Kasumi-1 (cell line): Measurements from ENCODE around the gene ETHE1.
A peak's percentile ranks its signal among the peaks of the same experiment; 100 is the strongest.

Source experiments
- DNase-seq, 2 experiments: peaks; one replicate each; lab custom pipeline; 2025; lab: John Stamatoyannopoulos, UW

ETHE1 gene

DNA sequence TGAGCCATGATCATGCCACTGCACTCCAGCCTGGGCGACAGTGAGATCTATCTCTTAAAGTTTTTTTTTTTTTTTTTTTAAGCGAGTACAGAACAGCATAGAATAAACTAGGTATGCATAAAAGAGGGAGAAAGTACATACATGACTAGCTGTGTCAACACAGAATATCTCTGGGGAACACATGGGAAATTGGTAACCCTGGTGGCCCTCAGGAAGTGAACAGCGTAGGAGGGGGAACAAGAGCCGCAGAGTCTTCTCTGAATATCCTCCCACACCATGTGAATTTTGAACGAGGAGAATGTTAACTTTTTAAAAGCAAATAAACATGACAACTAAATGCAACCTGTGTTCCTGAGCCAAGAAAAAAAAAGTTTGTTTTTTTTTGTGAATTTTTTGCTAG is 37.7 kb downstream of the ETHE1 start:
- peak; percentile 62 to 71 for DNase-seq

DNA sequence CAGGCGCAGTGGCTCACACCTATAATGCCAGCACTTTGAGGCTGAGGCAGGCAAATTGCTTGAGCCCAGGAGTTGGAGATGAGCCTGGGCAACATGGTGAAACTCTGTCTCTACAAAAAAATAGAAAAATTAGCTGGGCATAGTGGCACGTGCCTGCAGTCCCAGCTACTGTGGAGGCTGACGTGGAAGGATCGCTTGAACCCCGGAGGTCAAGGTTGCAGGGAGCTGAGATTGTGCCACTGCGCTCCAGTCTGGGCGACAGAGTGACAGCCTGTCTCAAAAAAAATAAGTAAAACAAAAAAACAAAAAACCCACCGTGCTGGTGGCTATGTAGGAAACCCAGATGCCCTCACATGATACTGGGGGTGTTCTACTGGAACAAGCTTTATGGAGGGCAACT is 38.8 kb downstream of the ETHE1 start:
- no peak for DNase-seq

DNA sequence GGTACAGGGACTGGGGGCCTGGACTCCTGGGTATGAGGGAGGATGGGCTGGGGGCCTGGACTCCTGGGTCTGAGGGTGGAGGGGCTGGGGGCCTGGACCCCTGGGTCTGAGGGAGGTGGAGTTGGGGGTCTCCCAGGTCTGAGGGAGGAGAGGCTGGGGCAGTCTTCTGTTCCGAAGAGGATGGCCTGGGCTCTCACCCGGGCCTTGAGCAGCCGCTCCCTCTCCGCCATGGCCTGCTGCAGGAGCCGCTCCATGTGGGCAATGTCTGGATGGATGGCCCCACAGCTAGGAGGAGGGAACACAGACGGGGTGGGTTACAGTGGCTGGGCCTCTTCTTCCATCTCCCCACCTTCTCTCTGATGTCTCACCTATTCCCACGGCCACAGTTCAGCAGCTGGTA is 40.6 kb downstream of the ETHE1 start:
- no peak for DNase-seq

DNA sequence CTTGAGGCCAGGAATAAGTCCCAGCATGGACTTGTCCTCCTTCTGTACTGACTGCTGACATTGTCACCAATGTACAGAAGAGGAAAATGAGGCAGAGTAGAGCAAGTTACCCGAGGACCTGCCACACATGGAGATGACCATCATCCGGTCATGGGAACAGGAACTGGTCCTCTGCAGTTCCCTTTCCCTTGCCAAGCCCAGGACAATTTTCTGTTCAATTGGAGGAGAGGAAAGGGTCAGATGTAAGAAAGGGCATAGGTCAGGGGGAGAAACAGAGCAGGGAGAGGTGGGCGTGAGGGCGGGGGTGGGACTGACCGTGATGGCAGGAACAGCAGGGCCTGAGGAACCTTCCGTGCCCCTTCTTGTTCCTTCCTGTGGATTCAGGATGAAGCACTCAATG is 41.0 kb downstream of the ETHE1 start:
- DNase-seq: no peak

DNA sequence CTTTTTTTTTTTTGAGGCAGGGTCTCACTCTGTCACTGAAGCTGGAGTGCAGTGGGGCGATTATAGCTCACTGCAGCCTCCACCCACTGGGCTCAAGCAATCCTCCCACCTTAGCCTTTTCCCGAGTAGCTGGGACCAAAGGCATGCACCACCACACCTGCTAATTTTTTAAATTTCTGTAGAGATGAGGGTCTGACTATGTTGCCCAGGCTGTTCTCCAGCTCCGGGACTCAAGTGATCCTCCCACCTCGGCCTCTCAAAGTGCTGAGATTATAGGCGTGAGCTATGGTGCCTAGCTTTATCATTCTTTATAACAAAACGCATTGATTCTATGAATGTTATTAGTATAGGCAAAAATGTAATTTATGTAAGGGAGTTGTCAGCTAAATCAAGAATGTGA is 43.7 kb downstream of the ETHE1 start:
- no peak for DNase-seq

DNA sequence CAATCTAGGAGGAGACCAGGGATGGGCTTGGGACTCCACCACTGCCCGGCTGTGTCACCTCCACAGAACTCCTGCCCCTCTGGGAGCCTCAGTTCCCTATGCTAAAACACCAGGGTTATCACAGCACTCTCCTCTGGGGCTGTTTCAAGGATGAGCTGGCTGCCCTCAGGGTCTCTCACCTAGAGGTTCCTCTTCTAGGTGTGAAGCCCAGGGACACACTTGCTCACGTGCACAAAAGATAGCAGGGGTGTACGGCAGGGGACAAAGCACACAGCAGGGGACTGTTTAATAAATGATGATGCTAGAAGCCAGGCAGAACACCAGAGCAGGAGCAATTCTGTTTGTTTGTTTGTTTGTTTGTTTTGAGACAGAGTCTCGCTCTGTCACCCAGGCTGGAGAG is 44.8 kb downstream of the ETHE1 start:
- DNase-seq: no peak

DNA sequence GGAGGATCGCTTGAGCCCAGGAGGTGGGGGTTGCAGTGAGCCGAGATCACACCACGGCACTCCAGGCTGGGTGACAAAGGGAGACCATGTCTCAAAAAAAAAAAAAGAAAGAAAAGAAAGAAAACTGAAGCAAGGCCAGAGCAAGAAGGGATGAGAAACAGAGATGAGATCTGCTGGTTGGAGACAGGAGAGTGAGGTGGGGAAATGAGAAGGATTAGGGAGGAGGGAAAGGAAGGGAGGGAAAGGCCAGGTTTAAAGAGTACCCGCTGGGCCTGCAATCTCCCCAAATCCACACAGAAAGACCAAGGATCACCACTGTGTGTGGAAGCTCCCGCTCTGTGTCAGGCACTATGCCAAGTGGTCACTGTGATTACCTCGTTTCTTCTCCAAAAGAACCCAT is 45.3 kb downstream of the ETHE1 start:
- no peak for DNase-seq

DNA sequence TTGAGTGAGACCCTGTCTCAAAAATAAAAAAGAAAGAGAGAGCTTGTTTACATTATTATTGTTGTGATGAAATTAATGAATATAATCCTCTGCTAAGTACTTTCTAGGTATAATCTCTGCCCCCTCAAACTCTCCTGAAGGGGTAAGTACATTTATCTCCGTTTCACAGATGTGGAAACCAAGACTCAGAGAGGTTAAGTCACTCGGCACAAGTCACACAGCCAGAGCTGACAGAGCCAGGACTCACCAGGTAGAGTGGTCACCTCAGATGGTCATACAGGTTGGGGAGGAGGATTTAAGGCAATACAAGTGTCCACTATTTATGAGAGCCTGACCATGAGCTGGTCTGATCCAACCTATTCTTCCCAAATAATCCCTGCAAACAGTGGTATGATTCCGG is 46.4 kb downstream of the ETHE1 start:
- DNase-seq: no peak

DNA sequence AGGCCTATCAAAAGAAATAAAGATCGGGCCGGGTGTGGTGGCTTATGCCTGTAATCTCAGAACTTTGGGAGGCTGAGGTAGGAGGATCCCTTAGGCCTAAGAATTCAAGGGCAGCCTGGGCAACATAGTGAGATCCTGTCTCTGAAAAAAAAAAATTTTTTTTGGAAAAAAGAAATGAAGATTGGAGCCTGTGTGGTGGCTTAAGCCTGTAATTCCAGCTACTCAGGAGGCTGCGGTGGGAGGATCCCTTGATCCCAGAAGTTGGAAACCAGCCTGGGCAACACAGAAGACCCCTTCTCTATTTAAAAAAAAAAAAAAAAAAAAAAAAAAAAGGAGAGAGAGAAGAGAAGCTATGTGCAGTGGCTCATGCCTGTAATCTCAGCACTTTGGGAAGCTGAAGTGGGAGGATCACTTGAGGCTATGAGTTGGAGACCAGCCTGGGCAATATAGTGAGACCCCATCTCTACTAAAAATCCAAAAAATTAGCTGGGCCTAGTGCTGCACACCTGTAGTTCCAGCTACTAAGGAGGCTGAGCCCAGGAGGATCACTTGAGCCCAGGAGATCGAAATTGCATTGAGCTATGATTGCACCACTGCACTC is 46.9 kb downstream of the ETHE1 start:
- DNase-seq: no peak

DNA sequence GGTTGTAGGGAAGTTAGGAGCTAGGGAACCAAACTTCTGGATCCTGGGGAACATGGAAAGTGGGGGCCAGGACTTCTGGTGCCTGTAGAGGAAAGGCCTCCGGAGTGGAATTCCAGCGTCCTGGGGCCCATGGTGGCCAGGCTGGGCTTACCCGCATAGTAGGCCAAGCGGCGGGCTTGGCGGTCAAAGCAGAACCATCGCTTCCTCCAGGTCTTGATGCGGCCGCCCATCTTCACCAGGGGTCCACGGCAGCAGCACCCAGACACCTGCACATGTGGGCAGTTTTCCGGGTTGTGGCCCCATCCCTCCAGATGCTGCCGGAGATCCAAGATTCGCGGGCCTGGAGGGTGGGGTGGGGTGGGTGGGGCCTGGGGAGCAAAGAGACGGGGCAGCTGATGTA is 47.8 kb downstream of the ETHE1 start:
- no peak for DNase-seq

DNA sequence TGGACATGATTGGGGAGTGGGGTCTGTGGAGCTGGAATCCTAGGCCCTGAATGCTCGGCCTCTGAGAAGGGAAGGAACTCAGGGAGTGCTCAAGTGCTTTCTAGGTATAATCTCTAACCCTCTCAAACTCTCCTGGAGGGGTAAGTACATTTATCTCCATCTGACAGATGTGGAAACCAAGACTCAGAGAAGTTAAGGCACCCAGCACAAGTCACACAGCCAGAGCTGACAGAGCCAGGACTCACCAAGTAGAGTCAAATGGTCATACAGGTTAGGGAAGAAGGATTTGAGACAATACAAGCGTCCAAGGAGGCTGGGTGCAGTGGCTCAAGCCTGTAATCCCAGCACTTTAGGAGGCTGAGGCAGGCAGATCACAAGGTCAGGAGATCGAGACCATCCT is 48.7 kb downstream of the ETHE1 start:
- DNase-seq: no peak

DNA sequence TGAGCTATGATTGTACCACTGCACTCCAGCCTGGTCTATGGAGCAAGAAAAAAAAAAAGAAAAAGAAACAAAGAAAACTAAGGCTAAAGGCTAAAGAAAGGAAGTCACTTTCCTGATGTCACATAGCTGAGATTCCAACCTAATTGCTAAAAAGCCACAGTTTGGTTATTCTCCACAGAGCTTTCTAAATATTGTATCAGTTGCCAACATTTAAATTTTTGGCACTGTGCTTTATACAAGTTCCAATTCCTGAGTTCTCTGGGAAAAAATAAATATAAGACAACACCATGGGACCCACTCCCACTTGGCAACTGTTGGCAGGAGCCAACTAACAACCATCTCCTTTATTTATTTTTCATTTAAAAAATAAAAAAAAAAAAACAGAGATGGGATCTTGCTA is 50.4 kb downstream of the ETHE1 start:
- DNase-seq: no peak

DNA sequence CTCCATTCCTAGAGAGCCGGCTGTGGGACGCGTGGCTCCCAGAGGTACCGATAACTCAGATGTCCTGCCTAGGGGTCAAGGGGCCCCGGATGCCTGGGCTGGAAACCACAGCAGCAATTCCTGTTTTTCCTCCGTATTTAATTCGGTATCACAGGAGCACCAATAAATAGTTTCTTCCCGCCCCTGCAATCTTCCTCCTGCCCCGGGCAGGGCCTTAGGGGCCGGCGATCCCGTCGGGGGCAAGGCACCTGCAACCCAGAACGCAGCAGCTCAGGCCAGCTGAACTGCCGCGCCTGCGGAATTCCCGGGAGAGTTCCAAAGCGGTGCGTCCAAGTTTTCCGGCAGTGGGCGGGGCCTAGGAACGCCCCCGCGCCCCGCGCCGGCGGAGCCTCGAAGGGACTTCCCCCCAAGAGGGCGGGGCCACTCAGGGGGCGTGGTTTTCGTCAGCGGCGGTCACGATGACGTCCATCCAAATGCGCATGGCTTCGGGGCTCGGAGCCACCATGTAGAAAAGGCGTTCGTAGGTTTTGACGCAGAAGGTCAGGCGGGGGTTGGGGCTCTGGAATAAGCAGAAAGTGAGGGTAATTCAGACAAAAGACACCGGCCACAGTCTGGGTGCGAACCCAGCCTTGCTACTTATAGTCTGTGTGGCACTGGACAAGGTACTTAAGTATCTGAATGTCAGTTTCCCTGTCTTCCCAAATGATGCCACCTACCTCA is 51.9 kb downstream of the ETHE1 start:
- peak; percentile 54 to 55 for DNase-seq

DNA sequence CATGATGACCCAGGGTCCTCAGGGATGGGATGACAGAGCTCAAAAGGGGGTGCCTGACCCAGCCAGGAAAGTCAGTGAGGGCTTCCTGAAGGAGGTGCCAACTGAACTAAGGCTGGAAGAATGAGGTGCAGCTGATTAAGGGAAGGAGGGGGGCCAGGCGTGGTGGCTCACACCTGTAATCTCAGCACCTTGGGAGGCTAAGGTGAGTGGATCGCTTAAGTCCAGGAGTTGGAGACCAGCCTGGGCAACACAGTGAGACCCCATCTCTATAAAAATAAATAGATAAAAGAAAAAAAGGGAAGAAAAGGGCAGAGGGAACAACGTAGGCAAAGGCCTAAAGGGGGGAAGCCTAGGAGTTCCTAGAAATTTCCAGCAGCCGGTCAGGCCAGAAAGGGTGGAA is 52.5 kb downstream of the ETHE1 start:
- DNase-seq: no peak

DNA sequence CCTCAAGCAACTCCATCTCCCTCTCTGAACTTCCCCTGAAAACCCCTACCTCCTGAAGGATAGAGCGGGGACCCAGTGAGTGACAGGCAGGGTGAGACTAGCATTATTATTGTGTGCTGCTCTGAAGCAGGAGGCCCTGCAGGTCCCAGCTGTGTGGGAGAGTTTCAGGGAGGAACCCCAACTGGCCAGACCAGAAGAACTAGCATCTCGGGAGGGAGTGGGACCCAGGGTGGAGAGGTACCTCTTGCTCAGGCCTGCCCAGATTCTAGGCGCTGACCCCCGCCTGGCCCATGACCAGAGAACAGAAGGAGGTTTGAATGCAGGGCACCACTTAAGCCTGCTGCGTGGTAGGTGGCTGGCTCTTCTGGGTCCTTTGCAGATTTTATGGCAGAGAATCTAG is 55.9 kb downstream of the ETHE1 start:
- DNase-seq: no peak

DNA sequence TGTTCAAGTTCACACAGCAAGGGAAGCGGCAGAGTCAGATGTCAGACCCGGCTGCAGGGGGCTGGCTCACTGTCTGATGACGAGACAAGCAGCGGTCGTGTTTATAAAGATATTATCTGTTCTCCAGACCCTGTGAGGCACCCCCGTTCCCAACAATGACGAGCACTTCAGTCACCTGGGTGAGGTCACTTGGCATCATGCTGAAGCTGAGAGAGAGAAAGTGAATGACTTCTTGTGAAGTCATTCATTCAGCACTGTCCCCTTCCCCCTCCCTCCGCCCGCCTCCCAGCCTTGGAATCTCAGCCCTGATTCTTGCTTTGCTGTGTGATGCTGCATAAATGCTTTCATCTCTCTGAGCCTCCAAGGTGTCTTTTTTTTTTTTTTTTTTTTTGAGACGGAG is 56.7 kb downstream of the ETHE1 start:
- DNase-seq: no peak

DNA sequence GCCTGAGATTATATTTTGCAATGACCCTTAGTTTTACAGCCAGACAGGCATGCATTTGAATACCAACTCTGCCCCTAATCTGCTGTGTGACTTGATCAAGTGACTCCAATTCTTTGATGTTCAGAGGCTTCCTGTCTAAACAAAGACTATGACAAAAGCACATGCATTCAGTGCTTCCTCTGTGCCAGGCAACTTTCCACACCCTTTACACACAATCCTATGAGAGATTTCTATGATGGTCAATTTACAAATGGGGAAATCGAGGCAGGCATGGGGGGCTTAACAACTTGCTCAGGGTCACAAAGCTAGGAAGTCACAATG is 57.9 kb downstream of the ETHE1 start:
- no peak for DNase-seq

DNA sequence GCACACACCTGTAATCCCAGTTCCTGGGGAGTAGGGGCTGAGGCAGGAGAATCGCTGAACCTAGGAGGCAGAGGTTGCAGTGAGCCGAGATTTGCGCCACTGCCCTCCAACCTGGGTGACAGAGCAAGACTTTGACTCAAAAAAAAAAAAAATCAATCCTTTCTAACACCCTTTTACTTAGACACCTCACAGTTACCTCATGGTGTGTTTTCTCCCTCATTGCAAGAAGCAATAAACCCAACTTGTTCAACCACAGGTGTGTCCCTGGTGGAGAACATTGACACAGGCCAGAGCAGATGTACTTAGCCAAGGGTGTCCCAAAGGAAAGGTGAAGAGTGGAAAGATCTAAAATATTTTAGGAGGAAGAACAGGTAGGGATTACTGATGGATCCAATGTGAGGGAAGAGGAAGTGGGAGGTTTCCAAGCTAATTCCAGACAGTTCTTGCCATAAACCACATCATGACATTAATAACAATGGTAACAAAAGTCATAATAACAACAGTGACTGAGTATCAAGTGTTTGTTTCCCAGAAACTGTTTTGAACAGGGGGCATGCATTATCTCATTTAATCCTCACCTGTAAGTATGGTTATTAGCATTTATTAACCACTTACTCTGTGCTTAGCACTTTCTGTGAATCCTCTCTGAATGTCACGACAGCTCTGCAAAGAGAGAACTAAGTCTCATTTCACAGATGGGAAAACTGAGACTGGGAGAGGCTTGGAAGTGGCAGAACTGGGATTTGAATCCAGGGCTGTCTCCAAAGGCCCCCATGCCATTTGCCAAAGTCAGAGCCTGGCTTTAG is 58.4 kb downstream of the ETHE1 start:
- DNase-seq: no peak

DNA sequence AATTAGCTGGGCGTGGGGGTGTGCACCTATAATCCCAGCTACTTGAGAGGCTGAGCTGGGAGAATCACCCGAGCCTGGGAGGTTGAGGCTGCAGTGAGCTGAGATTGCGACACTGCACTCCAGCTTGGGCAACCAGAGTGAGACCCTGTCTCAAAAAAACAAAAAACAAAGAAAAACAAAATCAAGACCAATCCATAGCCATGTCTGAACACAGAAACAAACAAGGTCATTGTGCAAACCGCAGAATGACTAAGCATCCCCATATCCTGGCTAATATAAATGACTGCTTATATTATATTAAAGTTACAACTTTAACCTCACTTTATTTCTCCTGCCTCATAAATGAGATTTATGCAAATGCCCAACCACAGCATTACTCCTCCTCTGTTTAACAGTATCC is 59.3 kb downstream of the ETHE1 start:
- DNase-seq: no peak

DNA sequence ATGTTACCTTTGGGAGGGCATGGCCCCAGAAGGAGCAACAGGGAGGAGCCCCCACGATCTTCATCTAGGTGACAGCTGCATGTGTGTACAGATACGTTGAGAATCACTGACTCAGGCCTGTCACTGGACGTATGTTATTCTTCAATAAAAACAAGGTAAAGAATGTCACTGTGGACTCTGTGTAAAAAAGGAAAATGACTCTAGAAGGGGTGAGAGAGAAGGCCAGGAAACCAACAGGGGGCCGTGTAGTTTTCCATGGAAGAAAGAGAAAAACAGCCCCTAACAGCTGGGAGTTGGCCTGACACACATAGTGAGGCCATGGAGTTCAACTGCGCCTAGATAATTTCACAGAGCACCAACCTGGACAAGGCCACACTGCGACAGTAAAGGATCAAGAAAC is 59.7 kb downstream of the ETHE1 start:
- no peak for DNase-seq

DNA sequence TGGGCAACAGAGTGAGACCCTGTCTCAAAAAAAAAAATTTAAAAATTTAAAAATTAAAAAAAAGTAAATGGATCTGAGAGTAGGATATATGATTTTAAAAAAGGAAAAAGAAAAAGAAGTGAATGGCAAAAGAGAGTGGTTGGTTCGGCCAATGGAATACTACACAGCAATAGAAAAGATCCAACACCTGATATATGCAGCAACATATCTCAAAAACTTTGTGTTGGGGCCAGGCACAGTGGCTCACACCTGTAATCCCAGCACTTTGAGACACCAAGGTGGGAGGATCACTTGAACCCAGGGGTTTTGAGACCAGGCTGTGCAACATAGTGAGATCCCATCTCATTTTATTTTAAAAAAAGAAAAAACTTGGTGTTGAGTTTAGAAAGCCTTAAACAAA is 60.2 kb downstream of the ETHE1 start:
- DNase-seq: no peak

DNA sequence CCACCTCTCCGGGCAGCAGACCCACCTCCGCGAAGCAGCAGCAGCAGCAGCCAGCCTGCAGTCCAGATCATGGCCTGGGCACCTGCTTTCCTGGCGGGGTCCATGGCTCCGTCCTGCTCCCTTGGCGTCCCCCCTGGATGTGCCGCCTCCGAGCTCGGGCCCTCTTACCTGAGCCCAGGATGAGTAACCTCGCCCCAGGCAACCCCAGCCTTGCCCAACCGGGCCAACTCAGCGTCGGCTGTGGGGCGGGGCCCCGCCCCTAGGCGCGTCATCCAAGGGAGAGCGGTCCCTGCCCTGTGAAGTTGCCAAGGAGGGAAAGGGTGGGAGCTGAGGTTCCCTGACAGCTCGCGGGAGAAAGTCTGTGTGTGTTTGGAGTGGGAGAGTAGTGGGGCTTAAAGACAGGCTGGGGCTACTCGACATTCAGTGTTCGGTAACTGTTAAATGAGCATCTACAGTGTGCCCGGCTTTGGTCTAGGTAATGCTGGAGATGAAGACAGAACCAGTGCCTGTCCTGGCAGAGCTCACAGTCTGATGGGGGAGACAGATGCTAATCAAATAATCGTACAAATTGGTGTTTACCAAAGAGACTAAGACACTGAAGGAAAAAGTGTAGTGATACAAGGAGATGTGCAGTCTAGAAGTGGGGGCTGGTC is 61.4 kb downstream of the ETHE1 start, which contains the start of gene LYPD3:
TSS of gene LYPD3 (minus strand) at position 141 of the 653 bp plus-strand sequence. CDS start at position 104, 37 bp downstream.
- DNase-seq: no peak
